Osteocyte (in vitro differentiated cells): Measurements from ENCODE around the gene IZUMO4. TPM values are rescaled to one million over a fixed set of nuclear protein-coding genes. Genes with fewer than 3 reads are reported as not detected.

ENCODE experiments used
- DNase-seq: peaks from one replicate; pipeline ENCODE4 v3.0.0; 2021; ENCODE audit warnings: mixed read lengths; ENCODE audit not compliant: unreplicated experiment; ENCODE audit errors: extremely low spot score
- H3K27ac Mint-ChIP-seq: one replicate; pipeline ENCODE4 v1.8.0; 2021; ENCODE audit warnings: mild to moderate bottlenecking, mixed read lengths; ENCODE audit not compliant: unreplicated experiment
- H3K27me3 Mint-ChIP-seq: one replicate; pipeline ENCODE4 v1.8.0; 2021; ENCODE audit warnings: mixed read lengths; ENCODE audit not compliant: unreplicated experiment
- H3K36me3 Mint-ChIP-seq: one replicate; pipeline ENCODE4 v1.8.0; 2021; ENCODE audit warnings: mixed read lengths; ENCODE audit not compliant: unreplicated experiment
- H3K4me1 Mint-ChIP-seq: one replicate; pipeline ENCODE4 v1.8.0; 2021; ENCODE audit warnings: mixed read lengths; ENCODE audit not compliant: unreplicated experiment
- H3K4me3 Mint-ChIP-seq: one replicate; pipeline ENCODE4 v1.8.0; 2021; ENCODE audit warnings: mild to moderate bottlenecking, moderate library complexity, mixed read lengths; ENCODE audit not compliant: unreplicated experiment
- H3K9me3 Mint-ChIP-seq: one replicate; pipeline ENCODE4 v1.8.0; 2021; ENCODE audit warnings: mixed read lengths; ENCODE audit not compliant: unreplicated experiment
- CTCF ChIP-seq: fragments of 200-600 bp; sonication (generic); IDR thresholded peaks from 2 replicates; pipeline ENCODE4 v1.5.0; 2021; ENCODE audit warnings: antibody characterized with exemption, mild to moderate bottlenecking, moderate library complexity
- total RNA-seq: library from RNA; stranded (reverse); gene quantifications from 2 replicates; pipeline ENCODE4 v1.2.1, GENCODE V29; 2021

IZUMO4 gene
- total RNA-seq, 1 donor from 2014 or later, result 4.8 TPM

GRCh38 chr19:2076526-2076944 lies 20.2 kb upstream of the IZUMO4 start:
- peaks cover 1% of the 10 kb centered on the region for H3K4me1 Mint-ChIP-seq
- DNase-seq, result no peak
- no peaks in the 10 kb centered on the region for H3K9me3 Mint-ChIP-seq
- H3K36me3 Mint-ChIP-seq, result peaks cover 20% of the 10 kb centered on the region
- no peak overlapping the region for H3K27ac Mint-ChIP-seq
- H3K27me3 Mint-ChIP-seq, result no peaks in the 10 kb centered on the region
- TF ChIP-seq CTCF, result no peak
- no peak overlapping the region for H3K4me3 Mint-ChIP-seq

GRCh38 chr19:2077398-2077797 lies 19.3 kb upstream of the IZUMO4 start:
- DNase-seq, result no peak
- Mint-ChIP-seq H3K9me3 (no peaks in the 10 kb centered on the region), H3K27me3 (no peaks in the 10 kb centered on the region), H3K4me3 (no peak overlapping the region), H3K27ac (no peak overlapping the region), H3K36me3 (peaks cover 16% of the 10 kb centered on the region), H3K4me1 (peaks cover 1% of the 10 kb centered on the region)
- no peak for TF ChIP-seq CTCF

- H3K9me3 Mint-ChIP-seq, result no peaks in the 10 kb centered on the region
- no peak for TF ChIP-seq CTCF
- H3K27me3 Mint-ChIP-seq, result no peaks in the 10 kb centered on the region
- DNase-seq, result no peak
- H3K27ac Mint-ChIP-seq, result no peak overlapping the region
- H3K36me3 Mint-ChIP-seq, result peaks cover 12% of the 10 kb centered on the region
- H3K4me1 Mint-ChIP-seq, result peaks cover 1% of the 10 kb centered on the region
- no peak overlapping the region for H3K4me3 Mint-ChIP-seq
Observed at GRCh38 chr19:2077833-2078619, 18.7 kb upstream of the IZUMO4 start.

GRCh38 chr19:2079076-2079864 lies 17.4 kb upstream of the IZUMO4 start:
- Mint-ChIP-seq H3K4me3 (no peak overlapping the region), H3K27me3 (no peaks in the 10 kb centered on the region), H3K27ac (no peak overlapping the region), H3K4me1 (peaks cover 1% of the 10 kb centered on the region), H3K9me3 (no peaks in the 10 kb centered on the region), H3K36me3 (peaks cover 10% of the 10 kb centered on the region)
- TF ChIP-seq CTCF, result no peak
- no peak for DNase-seq

- H3K36me3 Mint-ChIP-seq, result peaks cover 10% of the 10 kb centered on the region
- no peak for DNase-seq
- no peak for TF ChIP-seq CTCF
Observed at GRCh38 chr19:2079865-2080301, 16.8 kb upstream of the IZUMO4 start.

More at GRCh38 chr19:2079865-2080301, 16.8 kb upstream of the IZUMO4 start:
- no peak overlapping the region for H3K4me3 Mint-ChIP-seq
- H3K9me3 Mint-ChIP-seq, result no peaks in the 10 kb centered on the region
- H3K27me3 Mint-ChIP-seq, result no peaks in the 10 kb centered on the region
- H3K27ac Mint-ChIP-seq, result no peak overlapping the region
- H3K4me1 Mint-ChIP-seq, result peaks cover 1% of the 10 kb centered on the region
